Measurements from ENCODE around the gene DPH7. TPM values are rescaled to one million over a fixed set of nuclear protein-coding genes. Genes with fewer than 3 reads are reported as not detected.

The DPH7 gene
- total RNA-seq, 2 donors from 2014 or later, result 26.7 to 35.5 TPM

Other genes with a start within 250 kb of the DPH7 start
- 1 to 10 TPM; 8.8 to 10.0 TPM for gene EXD3, start 155.8 kb downstream of the DPH7 start, total RNA-seq
- gene NOXA1, start 155.5 kb downstream of the DPH7 start, total RNA-seq, result under 1 TPM; 0.39 to 0.58 TPM
- gene ENTPD8, start 137.6 kb downstream of the DPH7 start, total RNA-seq, result not detected
- 10 to 100 TPM; 26.6 to 35.5 TPM for gene NSMF, start 119.6 kb downstream of the DPH7 start, total RNA-seq
- 1 to 10 TPM; 2.9 to 5.1 TPM for gene PNPLA7, start 28.5 kb downstream of the DPH7 start, total RNA-seq
- gene MRPL41, start 27.0 kb downstream of the DPH7 start, total RNA-seq, result 10 to 100 TPM; 23.3 to 45.5 TPM
- 10 to 100 TPM; 27.2 to 43.6 TPM for gene ZMYND19, start 11.6 kb upstream of the DPH7 start, total RNA-seq
- 10 to 100 TPM; 39.0 to 43.0 TPM for gene ARRDC1, start 26.8 kb upstream of the DPH7 start, total RNA-seq
- 10 to 100 TPM; 77.2 to 77.8 TPM for gene EHMT1, start 40.1 kb upstream of the DPH7 start, total RNA-seq